ENCODE data around the gene SPRYD3.

GRCh38 chr12:53105712-53106439 lies 26.7 kb upstream of the SPRYD3 start:
- no peak for TF ChIP-seq CTCF (IDR thresholded peaks at IDR 0.05)
- no peak for TF ChIP-seq POLR2A (IDR thresholded peaks at IDR 0.05)
